ENCODE measurements around the gene KCNK6. TPM values are rescaled to one million over a fixed set of nuclear protein-coding genes. Genes with fewer than 3 reads are reported as not detected.

The KCNK6 gene
- total and polyA plus RNA-seq, 2 donors (not counting 3 experiments of a cell fraction or from before 2014, with no cell fraction given), result 7.4 to 11.3 TPM

- TF ChIP-seq MAX (IDR thresholded peaks at IDR 0.05; ENCODE audit: insufficient read depth, insufficient read length) (no peak), JUN (IDR thresholded peaks at IDR 0.05; ENCODE audit: borderline replicate concordance, insufficient read depth, insufficient read length, low read depth) (no peak), FOS (IDR thresholded peaks at IDR 0.05; ENCODE audit: borderline replicate concordance, insufficient read depth, low read length) (no peak), POLR2AphosphoS5 (IDR thresholded peaks at IDR 0.05; ENCODE audit: insufficient read depth, low read depth, low read length) (no peak), MYC (IDR thresholded peaks at IDR 0.05; ENCODE audit: low read depth, low read length) (no peak), EZH2 (IDR thresholded peaks at IDR 0.05; ENCODE audit: borderline replicate concordance, low read depth, low read length, severe bottlenecking) (no peak)
- POLR2A ChIA-PET, result interaction anchor here (0.5 kb wide), 1 partner anchor 48 kb away, joined by 3 read pairs; no protein-coding TSS in a partner anchor
- BruUV-seq (replicated peaks), result no TSS peak
- Histone ChIP-seq H3K36me3 (ENCODE audit: control insufficient read depth in 2 of 2, extremely low read depth in 1 of 2, insufficient read depth in 2 of 2, low read length in 2 of 2) (peaks cover 0 to 10% of the 10 kb centered on the region in 2 experiments), H4K20me1 (replicated peaks; ENCODE audit: control insufficient read depth, extremely low read depth, insufficient read depth, low read length) (no peaks in the 10 kb centered on the region), H3K4me1 (ENCODE audit: control insufficient read depth, extremely low read depth, insufficient read depth, low read length) (peaks cover 1% of the 10 kb centered on the region), H3K9me1 (replicated peaks; ENCODE audit: control insufficient read depth, extremely low read depth, insufficient read depth, low read length) (no peaks in the 10 kb centered on the region), H3K4me2 (ENCODE audit: insufficient read depth, low read length) (no peak overlapping the region), H3K79me2 (ENCODE audit: control insufficient read depth, insufficient read depth, low read length) (peaks cover 5% of the 10 kb centered on the region), H3K9me3 (replicated peaks; ENCODE audit: control insufficient read depth, insufficient read depth, low read length) (no peaks in the 10 kb centered on the region), H2AFZ (ENCODE audit: low read depth, low read length) (no peak overlapping the region), H3K9ac (replicated peaks; ENCODE audit: extremely low read depth, insufficient read depth, low read length) (no peak overlapping the region), H3K27me3 (ENCODE audit: control insufficient read depth in 2 of 2, insufficient read depth in 2 of 2, low read length in 2 of 2) (no peaks in the 10 kb centered on the region), H3K4me3 (replicated peaks in 1 of 3; ENCODE audit: insufficient read depth in 1 of 3, low read depth in 1 of 3, low read length in 3 of 3) (no peak overlapping the region), H3K27ac (ENCODE audit: insufficient read depth, low read depth, low read length) (no peak overlapping the region)
- dilution Hi-C loops (cut with MboI; ENCODE audit: extremely low pct_ligation_motif_present, low sequenced_read_pairs), result no loop called here
- DNase-seq (ENCODE audit: low read depth, low spot score), result no peak
- intact Hi-C loops (cut with micrococcal nuclease), result no loop called here
- CTCF ChIA-PET, result no interaction called here
- FAIRE-seq, result no peak
These were observed 9.9 kb upstream of the KCNK6 start for GRCh38 chr19:38309615-38310278.

- CTCF ChIA-PET, result interaction anchor here (0.8 kb wide), 1 partner anchor 408 kb away, joined by 3 read pairs; no protein-coding TSS in a partner anchor
- Histone ChIP-seq H3K4me1 (ENCODE audit: control insufficient read depth, extremely low read depth, insufficient read depth, low read length) (peaks cover 3% of the 10 kb centered on the region), H3K36me3 (ENCODE audit: control insufficient read depth in 2 of 2, extremely low read depth in 1 of 2, insufficient read depth in 2 of 2, low read length in 2 of 2) (peaks cover 0 to 10% of the 10 kb centered on the region in 2 experiments), H3K4me2 (ENCODE audit: insufficient read depth, low read length) (no peak overlapping the region), H3K9me1 (replicated peaks; ENCODE audit: control insufficient read depth, extremely low read depth, insufficient read depth, low read length) (no peaks in the 10 kb centered on the region), H3K4me3 (replicated peaks in 1 of 3; ENCODE audit: insufficient read depth in 1 of 3, low read depth in 1 of 3, low read length in 3 of 3) (no peak overlapping the region), H3K9ac (replicated peaks; ENCODE audit: extremely low read depth, insufficient read depth, low read length) (no peak overlapping the region), H3K9me3 (replicated peaks; ENCODE audit: control insufficient read depth, insufficient read depth, low read length) (no peaks in the 10 kb centered on the region), H4K20me1 (replicated peaks; ENCODE audit: control insufficient read depth, extremely low read depth, insufficient read depth, low read length) (no peaks in the 10 kb centered on the region), H3K79me2 (ENCODE audit: control insufficient read depth, insufficient read depth, low read length) (peaks cover 9% of the 10 kb centered on the region), H2AFZ (ENCODE audit: low read depth, low read length) (no peak overlapping the region), H3K27ac (ENCODE audit: insufficient read depth, low read depth, low read length) (no peak overlapping the region), H3K27me3 (ENCODE audit: control insufficient read depth in 2 of 2, insufficient read depth in 2 of 2, low read length in 2 of 2) (no peaks in the 10 kb centered on the region)
- dilution Hi-C loops (cut with MboI; ENCODE audit: extremely low pct_ligation_motif_present, low sequenced_read_pairs) (no loop called here), intact Hi-C loops (cut with micrococcal nuclease) (no loop called here)
- FAIRE-seq (no peak), DNase-seq (ENCODE audit: low read depth, low spot score) (no peak)
- TF ChIP-seq CTCF (IDR thresholded peaks at IDR 0.05; ENCODE audit: extremely low read depth in 1 of 2, insufficient read depth in 1 of 2, low read depth in 1 of 2, low read length in 2 of 2) (no peak), FOS (IDR thresholded peaks at IDR 0.05; ENCODE audit: borderline replicate concordance, insufficient read depth, low read length) (no peak), MYC (IDR thresholded peaks at IDR 0.05; ENCODE audit: low read depth, low read length) (no peak), MAX (IDR thresholded peaks at IDR 0.05; ENCODE audit: insufficient read depth, insufficient read length) (no peak), POLR2A (IDR thresholded peaks at IDR 0.05; ENCODE audit: low read depth, low read length) (no peak), GATA2 (IDR thresholded peaks at IDR 0.05; ENCODE audit: insufficient read depth, insufficient read length, low read depth, low read length) (no peak), POLR2AphosphoS5 (IDR thresholded peaks at IDR 0.05; ENCODE audit: insufficient read depth, low read depth, low read length) (no peak), EZH2 (IDR thresholded peaks at IDR 0.05; ENCODE audit: borderline replicate concordance, low read depth, low read length, severe bottlenecking) (no peak), JUN (IDR thresholded peaks at IDR 0.05; ENCODE audit: borderline replicate concordance, insufficient read depth, insufficient read length, low read depth) (no peak)
- POLR2A ChIA-PET, result interaction anchor here (0.5 kb wide), 1 partner anchor 49 kb away, joined by 3 read pairs; no protein-coding TSS in a partner anchor
- no TSS peak for BruUV-seq (replicated peaks)
These were observed 9.4 kb upstream of the KCNK6 start for GRCh38 chr19:38310279-38310670.
